Kasumi-1 (cell line): ENCODE results near the gene CTNNA2.
A peak's percentile ranks its signal among the peaks of the same experiment; 100 is the strongest.

ENCODE experiments used
- DNase-seq, 2 experiments: peaks; one replicate each; lab custom pipeline; 2025; lab: John Stamatoyannopoulos, UW

The CTNNA2 gene

DNA sequence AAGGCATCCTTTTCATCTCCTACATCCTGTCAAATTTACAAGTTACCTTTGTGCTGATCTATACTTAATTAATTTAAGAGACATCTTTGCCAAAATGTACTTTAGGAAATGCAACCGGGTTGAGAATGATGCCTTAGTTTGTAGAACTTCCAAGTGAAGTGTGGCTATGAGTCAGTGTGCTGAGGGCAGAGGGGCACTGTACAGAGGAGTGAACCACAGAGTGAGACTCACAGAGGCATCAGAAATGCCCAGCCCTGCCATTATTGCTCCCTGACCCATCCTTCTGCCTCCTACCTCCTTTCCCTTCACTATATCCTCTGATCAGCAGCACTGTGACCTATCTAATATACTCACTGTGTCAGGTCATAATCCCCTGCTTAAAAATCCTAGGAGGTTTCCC is 471.6 kb downstream of the CTNNA2 start:
- no peak for DNase-seq

DNA sequence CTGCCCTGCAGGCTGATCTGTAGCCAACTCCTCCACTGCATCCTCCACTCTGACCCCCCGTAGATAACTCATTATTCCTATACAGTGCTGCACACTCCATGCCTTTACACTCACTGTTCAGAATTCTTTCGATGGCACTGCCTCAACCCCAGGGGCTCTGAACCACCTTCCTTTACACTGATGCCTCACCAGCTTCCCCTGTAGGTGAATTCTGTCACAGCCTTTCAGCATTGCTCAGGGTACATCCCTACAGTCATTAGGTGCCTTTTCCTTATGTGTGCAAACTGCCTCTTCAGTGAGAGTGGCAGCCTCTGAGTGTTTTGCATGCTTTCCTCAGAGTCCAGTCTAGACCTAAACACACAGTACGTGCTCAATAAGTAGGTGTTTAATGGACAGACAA is 472.3 kb downstream of the CTNNA2 start:
- no peak for DNase-seq

- DNase-seq: no peak
Observed at GRCh38 chr2:79985571-79985970, 472.7 kb downstream of the CTNNA2 start.

- peak; percentile 90 to 92 for DNase-seq
Observed at GRCh38 chr2:79993144-79993543, 480.3 kb downstream of the CTNNA2 start.

- DNase-seq: peak; percentile 49 to 63
Observed at GRCh38 chr2:79994161-79994560, 481.3 kb downstream of the CTNNA2 start.

GRCh38 chr2:79994965-79995364 is 482.1 kb downstream of the CTNNA2 start:
- DNase-seq: no peak

DNA sequence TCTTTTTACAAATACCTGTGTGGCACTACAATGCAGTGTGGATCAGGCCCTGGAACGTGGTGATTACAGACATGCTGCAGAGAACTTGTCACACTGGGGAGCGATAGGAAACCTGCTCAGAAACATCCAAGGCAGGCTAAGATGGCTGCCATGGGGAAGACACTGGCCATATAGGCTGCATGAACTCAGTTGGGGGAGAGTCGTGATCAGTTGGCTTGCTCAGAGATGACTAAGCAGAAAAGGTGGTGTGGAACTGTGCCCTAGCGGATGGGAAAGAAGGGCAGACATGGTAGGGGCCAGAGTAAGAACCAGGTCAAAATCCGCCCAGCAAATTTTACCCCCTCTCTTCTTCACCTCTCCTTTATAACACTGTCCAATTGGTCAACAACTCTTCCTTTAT is 483.9 kb downstream of the CTNNA2 start:
- no peak for DNase-seq

DNA sequence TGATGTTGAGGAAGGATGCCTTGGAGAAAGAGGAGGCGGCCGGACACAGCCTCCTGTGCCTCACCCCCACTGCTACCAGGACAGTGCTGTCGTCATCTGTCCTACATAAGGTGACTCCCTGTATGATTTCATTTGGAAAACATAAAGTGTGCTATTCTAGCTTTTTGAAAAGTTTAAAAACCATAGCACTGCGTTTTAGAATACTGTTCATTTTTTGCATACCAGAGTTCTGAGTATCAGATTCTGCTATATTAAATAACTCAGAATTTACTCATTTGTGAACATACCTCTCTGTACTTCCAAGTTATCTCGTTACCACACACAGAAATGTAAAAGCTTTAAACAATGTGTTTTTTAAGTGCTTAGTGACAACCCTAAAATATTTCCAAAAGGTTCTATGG is 488.9 kb downstream of the CTNNA2 start:
- DNase-seq: no peak

GRCh38 chr2:80002112-80002511 is 489.3 kb downstream of the CTNNA2 start:
- no peak for DNase-seq

DNA sequence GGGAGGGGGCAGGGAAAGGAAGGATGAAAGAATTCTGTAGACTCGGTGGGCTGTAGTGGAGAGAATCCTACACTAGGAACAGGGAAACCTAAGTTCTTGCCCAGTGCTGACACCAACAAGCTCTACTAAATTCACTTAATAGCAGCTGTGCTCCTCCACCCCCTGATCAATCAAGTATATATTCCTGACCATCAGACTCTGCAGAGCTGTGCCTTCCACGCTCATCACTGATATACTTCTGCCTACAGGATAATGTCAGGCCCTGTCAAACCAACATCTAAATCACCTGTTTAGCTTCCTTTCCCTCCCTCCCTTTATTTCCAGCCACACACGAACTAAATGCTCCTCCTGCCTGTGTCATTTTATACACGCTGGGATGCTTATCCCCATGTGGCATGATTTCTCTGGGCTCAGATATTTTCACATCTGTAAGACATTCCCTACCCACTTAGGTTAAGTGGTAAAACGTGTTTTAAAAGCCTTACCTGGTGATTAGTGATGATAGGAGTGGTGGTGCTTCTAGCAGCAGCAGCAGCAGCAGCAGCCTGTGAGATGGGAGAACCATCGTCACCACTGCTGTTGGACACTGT is 489.8 kb downstream of the CTNNA2 start:
- no peak for DNase-seq

GRCh38 chr2:80007777-80008503 is 495.1 kb downstream of the CTNNA2 start:
- no peak for DNase-seq

GRCh38 chr2:80008596-80008995 is 495.7 kb downstream of the CTNNA2 start:
- DNase-seq: no peak

DNA sequence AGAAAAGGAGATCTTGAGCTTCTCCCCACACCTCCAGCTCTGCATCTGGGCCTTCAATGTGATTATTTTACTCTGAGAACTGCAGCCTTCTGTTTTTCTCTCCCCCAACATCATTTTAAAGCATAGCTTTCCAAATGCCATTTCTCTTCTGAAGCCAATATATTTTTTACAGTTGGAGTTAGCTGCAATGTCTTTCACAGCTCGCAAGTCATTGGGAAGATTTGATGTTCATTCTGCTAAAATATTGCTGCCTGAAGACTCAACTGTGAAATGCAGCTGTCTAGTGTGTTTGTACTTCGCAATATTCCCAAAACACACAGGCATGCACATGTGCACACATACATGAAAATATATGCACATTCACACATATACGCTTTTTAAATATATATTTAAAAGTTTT is 496.4 kb downstream of the CTNNA2 start:
- DNase-seq: no peak

DNA sequence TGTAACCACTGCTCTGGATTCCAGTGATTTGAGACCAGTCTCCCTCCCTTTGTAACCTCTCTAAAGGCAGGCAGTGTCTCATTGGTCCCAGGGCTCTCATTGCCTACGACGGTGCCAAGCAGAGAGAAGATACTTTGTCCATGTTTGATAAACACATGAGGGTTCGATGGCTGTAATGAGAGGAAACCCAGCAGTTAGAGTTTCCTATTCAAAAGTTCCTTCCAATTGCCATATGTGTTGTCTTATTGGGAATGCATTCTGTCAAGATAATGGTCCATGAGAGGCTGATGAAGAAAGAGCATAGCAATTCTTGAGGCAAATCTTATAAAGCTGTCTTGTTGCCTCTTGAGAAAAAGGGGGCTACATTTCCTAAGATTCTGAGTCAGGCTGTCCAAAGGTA is 499.2 kb downstream of the CTNNA2 start:
- DNase-seq: no peak

DNA sequence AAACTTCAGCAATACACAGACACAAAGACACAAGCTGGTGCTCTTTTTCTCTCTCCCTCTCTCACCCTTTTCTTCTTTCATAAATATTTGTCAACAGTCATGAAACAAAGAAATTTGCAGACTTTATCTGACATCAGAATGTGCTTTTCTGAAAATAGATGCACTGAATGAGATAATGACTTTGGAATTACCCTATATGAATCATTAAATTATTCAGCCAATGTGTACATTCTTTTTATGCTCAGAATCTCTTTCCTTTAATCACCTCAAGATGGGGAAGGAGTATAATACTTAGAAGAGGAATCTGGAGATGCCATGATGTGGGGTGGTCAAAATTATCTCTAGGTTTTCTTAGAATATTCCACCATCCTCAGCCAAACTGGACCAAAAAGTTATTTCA is 501.8 kb downstream of the CTNNA2 start:
- DNase-seq: no peak

DNA sequence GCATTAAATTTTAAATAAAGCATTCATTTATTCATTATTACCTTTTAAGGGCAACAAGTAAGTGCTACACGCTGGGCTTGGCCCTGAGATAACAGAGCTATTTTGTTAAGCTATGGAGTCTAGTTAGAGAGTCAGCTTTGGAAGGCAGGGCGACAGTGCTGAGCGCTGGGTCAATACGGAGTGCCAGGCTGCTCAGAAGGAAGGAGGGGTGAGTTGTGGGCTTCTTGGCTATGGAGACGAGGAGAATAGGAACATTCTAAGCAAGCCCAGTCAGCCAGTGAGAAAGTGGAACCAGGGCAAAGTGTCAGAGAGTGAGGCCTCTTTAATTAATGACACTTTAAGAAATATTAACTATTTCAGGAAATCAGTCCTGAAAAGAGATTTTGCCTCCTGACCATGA is 503.3 kb downstream of the CTNNA2 start:
- DNase-seq: no peak

- no peak for DNase-seq
Observed at GRCh38 chr2:80019571-80020460, 507.0 kb downstream of the CTNNA2 start.

DNA sequence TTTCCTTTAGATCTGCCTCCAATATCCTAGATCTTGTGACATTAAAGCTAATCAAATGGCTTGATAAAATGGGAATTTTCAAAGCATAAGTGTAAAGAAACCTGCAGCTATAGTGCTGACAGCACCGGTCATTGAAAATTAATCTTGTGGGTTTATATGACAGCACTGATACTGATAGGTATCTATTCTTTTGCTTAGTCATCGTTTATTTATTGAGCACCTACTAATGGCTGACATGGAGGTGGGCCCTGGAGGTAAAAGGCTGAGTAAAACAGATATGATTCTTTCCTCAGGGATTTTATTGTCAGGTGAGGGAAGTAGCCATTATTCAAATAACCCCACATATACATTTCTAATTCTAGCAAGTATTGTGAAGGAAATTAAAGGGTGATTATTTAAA is 509.2 kb downstream of the CTNNA2 start:
- DNase-seq: no peak

DNA sequence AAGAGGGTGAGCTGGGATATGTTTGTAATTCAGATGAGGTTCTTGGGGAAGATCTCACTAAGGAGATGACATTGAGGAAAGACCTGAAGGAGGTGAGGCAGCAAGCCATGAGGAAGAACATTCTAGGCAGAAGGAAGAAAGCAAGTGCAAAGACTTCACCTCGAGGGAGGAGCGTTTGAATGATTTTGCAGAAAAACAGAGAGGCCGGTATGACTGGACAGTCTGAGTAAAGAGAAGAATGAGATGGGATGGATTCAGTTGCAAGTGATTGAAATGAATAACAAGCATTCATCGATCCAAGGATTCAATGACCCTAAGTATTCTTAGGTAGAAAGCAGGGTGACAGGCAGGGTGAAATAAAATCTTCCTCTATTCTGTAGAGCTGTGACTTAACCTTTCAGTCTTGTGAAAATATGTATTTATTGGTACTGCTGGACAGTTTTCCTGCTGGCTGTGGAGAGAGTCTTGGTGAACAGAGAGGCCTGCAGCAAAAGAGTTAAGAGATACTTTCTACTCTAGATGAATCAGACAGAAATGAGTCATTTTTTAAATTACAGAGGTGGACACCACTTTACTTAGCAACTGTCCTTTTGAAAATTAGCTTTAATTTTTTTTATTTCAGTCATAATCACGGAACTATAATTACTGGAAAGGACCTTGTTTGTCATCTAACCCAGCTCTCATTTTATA is 513.3 kb downstream of the CTNNA2 start:
- no peak for DNase-seq

DNA sequence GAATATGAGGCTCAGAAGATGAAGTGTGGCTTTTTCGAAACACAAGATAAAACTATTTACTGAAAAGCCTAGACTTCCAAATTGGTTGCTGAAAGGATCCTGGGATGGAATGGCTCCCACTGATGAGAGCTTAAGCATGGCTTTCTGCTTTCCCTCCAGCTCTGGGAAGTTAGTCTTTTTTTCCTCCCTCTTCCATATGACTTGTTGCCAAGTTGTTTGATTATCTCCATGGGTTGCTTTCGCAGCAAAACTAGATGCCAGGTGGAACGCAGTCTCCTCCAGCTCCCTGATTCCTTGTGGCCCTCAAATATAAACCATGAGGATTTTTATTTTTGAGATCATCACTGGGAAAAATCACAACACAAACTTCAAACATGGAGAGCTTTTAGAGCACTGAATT is 515.2 kb downstream of the CTNNA2 start:
- DNase-seq: no peak

- no peak for DNase-seq
Observed at GRCh38 chr2:80028584-80028983, 515.7 kb downstream of the CTNNA2 start.

DNA sequence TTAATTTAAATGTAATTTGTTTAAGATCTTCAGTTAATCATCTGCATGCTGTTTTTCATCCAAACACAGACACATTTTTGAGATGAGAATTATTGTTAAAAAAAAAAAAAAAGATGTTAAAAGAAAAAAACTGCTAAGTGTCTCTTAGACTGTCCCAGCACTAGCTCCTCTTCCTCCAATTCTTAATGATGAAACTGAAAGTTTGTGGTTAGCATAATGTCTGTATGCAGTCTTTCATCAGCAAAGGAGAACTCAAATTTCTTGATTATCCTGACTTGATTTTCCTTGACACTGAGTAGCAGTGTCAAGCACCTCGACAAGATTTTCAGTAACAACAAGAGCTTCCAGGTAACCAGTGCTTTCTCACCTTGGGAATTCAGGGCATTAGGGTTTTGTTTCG is 517.3 kb downstream of the CTNNA2 start:
- DNase-seq: peak in 1 of 2 experiments; percentile 4
